ENCODE measurements around the gene OTOG.

Gene OTOG

GRCh38 chr11:17631702-17632365, 84.8 kb downstream of the OTOG start:
- no peaks in the 10 kb centered on the region for H3K9me3 ChIP-seq (ENCODE audit: control insufficient read depth, insufficient read depth, low read depth, low read length)
- no peaks in the 10 kb centered on the region for H3K4me1 ChIP-seq (ENCODE audit: control insufficient read depth, insufficient read depth, low read length)
- no peaks in the 10 kb centered on the region for H3K36me3 ChIP-seq (ENCODE audit: control insufficient read depth in 2 of 2, insufficient read depth in 1 of 2, low read length in 2 of 2)
- ChIA-PET CTCF (interaction anchor here (1.3 to 1.7 kb wide), 2 partner anchors 33 to 99 kb away, joined by 5 to 6 read pairs; no protein-coding TSS in a partner anchor), POLR2A (no interaction called here)
- TF ChIP-seq ZNF10 (tag by site-specific recombination; IDR thresholded peaks at IDR 0.05) (no peak), MZF1 (tag by site-specific recombination; IDR thresholded peaks at IDR 0.05; ENCODE audit: borderline replicate concordance) (no peak), HIC1 (tag by site-specific recombination; IDR thresholded peaks at IDR 0.05) (no peak), ZNF501 (tag by site-specific recombination; IDR thresholded peaks at IDR 0.05) (no peak), ZNF645 (tag by site-specific recombination; IDR thresholded peaks at IDR 0.05) (no peak), ZNF623 (tag by site-specific recombination; IDR thresholded peaks at IDR 0.05) (no peak), ZNF548 (tag by site-specific recombination; IDR thresholded peaks at IDR 0.05) (no peak), KLF7 (tag by site-specific recombination; IDR thresholded peaks at IDR 0.05; ENCODE audit: borderline replicate concordance) (no peak), ZNF791 (tag by site-specific recombination; IDR thresholded peaks at IDR 0.05) (no peak), SALL2 (tag by site-specific recombination; IDR thresholded peaks at IDR 0.05; ENCODE audit: borderline replicate concordance) (no peak), ZNF391 (tag by site-specific recombination; IDR thresholded peaks at IDR 0.05; ENCODE audit: borderline replicate concordance, low read depth) (no peak)
- TF ChIP-seq, protein P1, sequence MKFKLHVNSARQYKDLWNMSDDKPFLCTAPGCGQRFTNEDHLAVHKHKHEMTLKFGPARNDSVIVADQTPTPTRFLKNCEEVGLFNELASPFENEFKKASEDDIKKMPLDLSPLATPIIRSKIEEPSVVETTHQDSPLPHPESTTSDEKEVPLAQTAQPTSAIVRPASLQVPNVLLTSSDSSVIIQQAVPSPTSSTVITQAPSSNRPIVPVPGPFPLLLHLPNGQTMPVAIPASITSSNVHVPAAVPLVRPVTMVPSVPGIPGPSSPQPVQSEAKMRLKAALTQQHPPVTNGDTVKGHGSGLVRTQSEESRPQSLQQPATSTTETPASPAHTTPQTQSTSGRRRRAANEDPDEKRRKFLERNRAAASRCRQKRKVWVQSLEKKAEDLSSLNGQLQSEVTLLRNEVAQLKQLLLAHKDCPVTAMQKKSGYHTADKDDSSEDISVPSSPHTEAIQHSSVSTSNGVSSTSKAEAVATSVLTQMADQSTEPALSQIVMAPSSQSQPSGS (tag by site-specific recombination; IDR thresholded peaks at IDR 0.05; ENCODE audit: low read depth), result no peak
- H3K27ac ChIP-seq (ENCODE audit: extremely low read depth, low read depth, low read length), result no peak overlapping the region
- H3K4me3 ChIP-seq (ENCODE audit: low read depth, low read length), result no peak overlapping the region

GRCh38 chr11:17633279-17633986, 86.4 kb downstream of the OTOG start:
- ChIA-PET CTCF (no interaction called here), POLR2A (no interaction called here)
- TF ChIP-seq ZNF558 (tag by site-specific recombination; IDR thresholded peaks at IDR 0.05), result no peak
- TF ChIP-seq ZNF211 (tag by site-specific recombination; IDR thresholded peaks at IDR 0.05; ENCODE audit: low read depth), result no peak
- no peak for TF ChIP-seq ZNF174 (tag by site-specific recombination; IDR thresholded peaks at IDR 0.05)
- no peak for TF ChIP-seq ZNF549 (tag by site-specific recombination; IDR thresholded peaks at IDR 0.05)
- TF ChIP-seq ZNF132 (tag by site-specific recombination; IDR thresholded peaks at IDR 0.05; ENCODE audit: borderline replicate concordance), result no peak
- TF ChIP-seq GLIS2 (tag by site-specific recombination; IDR thresholded peaks at IDR 0.05), result no peak
- no peak for TF ChIP-seq ZNF416 (tag by site-specific recombination; IDR thresholded peaks at IDR 0.05)
- TF ChIP-seq ZBTB20 (tag by site-specific recombination; IDR thresholded peaks at IDR 0.05), result no peak
- no peak for TF ChIP-seq WT1 (tag by site-specific recombination; IDR thresholded peaks at IDR 0.05)
- no peak for TF ChIP-seq ZNF366 (tag by site-specific recombination; conservative IDR thresholded peaks at IDR 0.05)
- TF ChIP-seq ZNF600 (tag by site-specific recombination; IDR thresholded peaks at IDR 0.05), result no peak
- TF ChIP-seq HOXC10 (CRISPR knock-in tag; IDR thresholded peaks at IDR 0.05), result no peak
- TF ChIP-seq OSR2 (tag by site-specific recombination; IDR thresholded peaks at IDR 0.05), result no peak
- H3K4me1 ChIP-seq (ENCODE audit: control insufficient read depth, insufficient read depth, low read length), result no peaks in the 10 kb centered on the region
- H3K27ac ChIP-seq (ENCODE audit: extremely low read depth, low read depth, low read length), result no peak overlapping the region
- no peaks in the 10 kb centered on the region for H3K36me3 ChIP-seq (ENCODE audit: control insufficient read depth in 2 of 2, insufficient read depth in 1 of 2, low read length in 2 of 2)
- no peaks in the 10 kb centered on the region for H3K9me3 ChIP-seq (ENCODE audit: control insufficient read depth, insufficient read depth, low read depth, low read length)
- no peak overlapping the region for H3K4me3 ChIP-seq (ENCODE audit: low read depth, low read length)

All from HEK293 (cell line).